Activated CD8-positive, alpha-beta T cell treated with anti-CD3 and anti-CD28 coated beads, Interleukin-2, amount 10 ng/mL, durations not matched to agents 7 days and 5 days (primary cell): ENCODE measurements around the gene ASTN2. TPM values are rescaled to one million over a fixed set of nuclear protein-coding genes. Genes with fewer than 3 reads are reported as not detected.

Source experiments
- ATAC-seq: fragments of 150-1000 bp; cut with Tn5 transposase; one replicate; pipeline ENCODE4 v1.10.0; 2021; ENCODE audit warnings: moderate library complexity
- CTCF ChIA-PET: fragments of 350-600 bp; sonication (Branson Sonifier 250); formaldehyde crosslinking; loops from one replicate; lab custom pipeline; 2021; ENCODE audit warnings: antibody characterized with exemption; lab: Charles Lee
- POLR2A ChIA-PET: fragments of 350-600 bp; sonication (Branson Sonifier 250); formaldehyde crosslinking; loops from one replicate; lab custom pipeline; 2021; ENCODE audit warnings: antibody characterized with exemption; lab: Charles Lee
- DNase-seq: peaks from one replicate; pipeline ENCODE4 v3.0.0-alpha.2; 2020
- H3K27ac Mint-ChIP-seq: one replicate; pipeline ENCODE4 v1.8.0; 2021; ENCODE audit warnings: mild to moderate bottlenecking, mixed read lengths
- H3K27me3 Mint-ChIP-seq: one replicate; pipeline ENCODE4 v1.8.0; 2021; ENCODE audit warnings: low read depth, mixed read lengths
- H3K36me3 Mint-ChIP-seq: one replicate; pipeline ENCODE4 v1.8.0; 2021; ENCODE audit warnings: low read depth, mixed read lengths
- H3K4me1 Mint-ChIP-seq: one replicate; pipeline ENCODE4 v1.8.0; 2021; ENCODE audit warnings: low read depth, mixed read lengths
- H3K4me3 Mint-ChIP-seq: one replicate; pipeline ENCODE4 v1.8.0; 2021; ENCODE audit warnings: mild to moderate bottlenecking, mixed read lengths
- H3K9me3 Mint-ChIP-seq: one replicate; pipeline ENCODE4 v1.8.0; 2022; ENCODE audit warnings: mixed read lengths; ENCODE audit not compliant: insufficient read depth
- total RNA-seq, 2 experiments: library from RNA; stranded (reverse); gene quantifications; one replicate each; pipeline ENCODE4 v1.2.3, GENCODE V29; 2021

ASTN2 gene
- total RNA-seq, 2 experiments from 2014 or later = 4.7 to 4.9 TPM

DNA sequence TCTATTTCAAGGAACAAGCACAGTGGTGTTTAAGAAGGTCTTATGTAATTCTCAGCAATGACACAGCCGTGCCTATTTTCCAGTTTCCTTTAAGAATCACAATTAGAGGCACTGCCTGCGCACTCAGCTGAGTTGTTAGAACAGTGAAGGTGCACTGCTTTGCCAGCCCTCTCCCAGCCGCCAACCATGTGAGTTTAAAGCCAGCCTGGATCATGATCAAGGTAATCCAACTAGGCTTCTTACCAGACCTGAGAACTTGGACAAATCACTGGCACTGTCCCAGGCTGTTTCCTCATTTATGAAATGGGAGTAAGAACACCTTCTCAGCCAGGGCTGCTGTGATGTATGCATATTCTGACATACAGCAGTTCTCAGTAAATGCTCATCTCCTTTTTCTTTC, 99.6 kb downstream of the ASTN2 start:
- DNase-seq = no peak
- CTCF ChIA-PET = no interaction called here
- POLR2A ChIA-PET = no interaction called here
- no peak for ATAC-seq
- Mint-ChIP-seq H3K36me3 (no peaks in the 10 kb centered on the region), H3K9me3 (no peaks in the 10 kb centered on the region), H3K4me3 (no peak overlapping the region), H3K27me3 (no peaks in the 10 kb centered on the region), H3K4me1 (no peaks in the 10 kb centered on the region), H3K27ac (no peak overlapping the region)

DNA sequence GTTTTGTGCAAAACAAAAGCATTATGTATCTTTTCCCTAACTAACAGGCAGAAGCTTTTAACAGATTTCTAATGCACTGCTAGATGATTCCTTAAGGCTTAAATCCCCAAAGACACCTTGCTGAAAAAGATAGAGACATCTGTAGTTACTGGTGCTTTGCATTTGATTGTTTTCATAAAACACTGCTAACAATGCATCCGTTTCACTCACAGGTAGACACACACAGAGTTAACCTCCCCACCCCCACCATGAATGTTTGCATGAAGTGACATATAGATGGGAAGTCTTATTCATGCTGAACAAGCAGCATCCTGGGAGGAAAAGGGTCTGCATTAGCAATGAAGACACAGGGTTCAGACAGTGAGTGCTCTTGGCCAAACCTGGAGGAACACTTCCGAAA, 100.9 kb downstream of the ASTN2 start:
- ATAC-seq = no peak
- Mint-ChIP-seq H3K4me1 (no peaks in the 10 kb centered on the region), H3K27me3 (no peaks in the 10 kb centered on the region), H3K4me3 (no peak overlapping the region), H3K36me3 (no peaks in the 10 kb centered on the region), H3K9me3 (no peaks in the 10 kb centered on the region), H3K27ac (no peak overlapping the region)
- ChIA-PET POLR2A (no interaction called here), CTCF (no interaction called here)
- DNase-seq = no peak

DNA sequence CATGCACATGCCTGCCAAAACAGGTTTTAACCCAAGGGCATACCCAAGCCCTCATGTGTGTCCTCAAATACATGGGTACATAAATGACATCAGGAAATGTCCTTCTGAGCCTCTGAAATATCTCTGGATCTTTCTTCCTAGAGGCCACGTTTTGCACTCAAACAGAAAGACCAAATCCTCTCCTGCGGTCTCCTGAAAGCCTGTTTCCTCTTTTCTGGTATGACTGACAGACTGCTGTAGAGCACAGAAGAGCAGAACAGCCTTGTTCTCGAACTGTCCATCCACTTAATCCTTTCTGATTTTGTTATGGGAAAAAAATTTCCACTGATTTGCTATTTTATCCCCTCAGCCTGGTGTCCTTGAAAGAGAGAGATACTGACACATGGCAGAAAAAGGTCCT, 107.2 kb downstream of the ASTN2 start:
- Mint-ChIP-seq H3K36me3 (no peaks in the 10 kb centered on the region), H3K4me1 (no peaks in the 10 kb centered on the region), H3K27me3 (no peaks in the 10 kb centered on the region), H3K9me3 (no peaks in the 10 kb centered on the region), H3K27ac (no peak overlapping the region), H3K4me3 (no peak overlapping the region)
- DNase-seq (no peak), ATAC-seq (no peak)
- ChIA-PET POLR2A (no interaction called here), CTCF (no interaction called here)

DNA sequence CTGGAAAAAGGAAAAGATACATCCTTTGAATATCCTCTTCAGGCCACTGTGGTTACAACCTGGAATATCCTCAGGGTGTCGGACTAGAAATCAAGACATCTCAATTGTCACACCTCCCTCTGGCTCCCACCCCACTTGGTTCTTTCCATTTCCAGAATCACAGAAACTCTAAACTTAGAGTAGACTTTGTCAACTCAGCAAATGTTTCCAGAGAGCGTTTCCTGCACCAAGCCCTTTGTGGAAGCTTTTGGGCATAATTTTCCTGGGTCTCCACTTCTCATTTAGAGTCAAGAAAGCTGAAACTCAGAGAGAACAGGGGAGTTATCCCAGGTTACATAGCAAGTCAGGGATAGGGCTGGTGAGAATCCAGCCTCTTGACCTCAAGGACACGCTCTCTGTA, 108.8 kb downstream of the ASTN2 start:
- H3K9me3 Mint-ChIP-seq = no peaks in the 10 kb centered on the region

DNA sequence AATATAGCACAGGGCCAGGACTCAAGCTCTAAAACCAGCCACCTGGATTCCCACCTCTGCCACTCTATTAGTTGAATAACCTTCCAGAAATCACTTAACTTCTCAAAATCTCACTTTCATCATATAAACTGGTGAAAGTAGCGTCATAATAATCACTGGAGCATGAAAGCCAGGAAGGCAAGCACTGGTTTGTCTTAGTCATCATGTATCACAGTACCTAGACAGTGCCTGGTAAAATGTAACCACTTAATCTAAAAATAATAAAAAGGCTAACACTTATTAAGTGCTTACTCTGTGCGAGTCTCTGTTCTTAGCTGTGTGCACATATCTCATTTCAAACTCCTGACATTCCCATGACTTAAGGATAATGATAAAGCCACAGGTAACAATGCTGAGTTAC, 109.4 kb downstream of the ASTN2 start:
- CTCF ChIA-PET = no interaction called here
- no peak overlapping the region for H3K27ac Mint-ChIP-seq
- ATAC-seq (no peak), DNase-seq (no peak)
- H3K4me1 Mint-ChIP-seq = no peaks in the 10 kb centered on the region
- no peaks in the 10 kb centered on the region for H3K27me3 Mint-ChIP-seq
- no peaks in the 10 kb centered on the region for H3K9me3 Mint-ChIP-seq
- H3K4me3 Mint-ChIP-seq = no peak overlapping the region
- H3K36me3 Mint-ChIP-seq = no peaks in the 10 kb centered on the region
- POLR2A ChIA-PET = no interaction called here

More for the DNA sequence above, 108.8 kb downstream of the ASTN2 start:
- H3K27me3 Mint-ChIP-seq = no peaks in the 10 kb centered on the region
- H3K27ac Mint-ChIP-seq = no peak overlapping the region
- H3K36me3 Mint-ChIP-seq = no peaks in the 10 kb centered on the region
- POLR2A ChIA-PET = no interaction called here
- no peak for ATAC-seq
- DNase-seq = no peak
- H3K4me3 Mint-ChIP-seq = no peak overlapping the region
- H3K4me1 Mint-ChIP-seq = no peaks in the 10 kb centered on the region
- CTCF ChIA-PET = no interaction called here

DNA sequence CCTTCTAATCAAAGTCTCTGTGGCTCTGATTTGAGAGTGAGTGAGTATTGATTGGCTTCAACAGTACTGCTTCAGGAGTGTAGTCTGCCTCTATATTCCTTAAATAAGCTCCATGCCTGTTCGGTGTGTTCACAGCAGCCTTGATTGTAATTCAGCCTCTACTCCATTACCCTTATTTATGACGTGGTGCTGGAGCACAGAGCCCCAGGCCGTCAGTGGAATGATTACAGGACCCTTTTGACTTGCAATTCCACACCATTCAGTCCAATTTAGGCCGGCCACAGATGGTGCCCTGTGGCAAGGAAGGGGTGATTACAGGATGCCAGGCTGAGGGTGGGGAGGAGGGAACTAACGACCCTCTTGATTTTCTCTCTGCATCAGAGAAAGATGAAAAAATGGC, 110.3 kb downstream of the ASTN2 start:
- Mint-ChIP-seq H3K36me3 (no peaks in the 10 kb centered on the region), H3K27me3 (no peaks in the 10 kb centered on the region), H3K4me1 (no peaks in the 10 kb centered on the region), H3K9me3 (no peaks in the 10 kb centered on the region), H3K4me3 (no peak overlapping the region), H3K27ac (no peak overlapping the region)
- CTCF ChIA-PET = no interaction called here
- DNase-seq (no peak), ATAC-seq (no peak)
- POLR2A ChIA-PET = no interaction called here

DNA sequence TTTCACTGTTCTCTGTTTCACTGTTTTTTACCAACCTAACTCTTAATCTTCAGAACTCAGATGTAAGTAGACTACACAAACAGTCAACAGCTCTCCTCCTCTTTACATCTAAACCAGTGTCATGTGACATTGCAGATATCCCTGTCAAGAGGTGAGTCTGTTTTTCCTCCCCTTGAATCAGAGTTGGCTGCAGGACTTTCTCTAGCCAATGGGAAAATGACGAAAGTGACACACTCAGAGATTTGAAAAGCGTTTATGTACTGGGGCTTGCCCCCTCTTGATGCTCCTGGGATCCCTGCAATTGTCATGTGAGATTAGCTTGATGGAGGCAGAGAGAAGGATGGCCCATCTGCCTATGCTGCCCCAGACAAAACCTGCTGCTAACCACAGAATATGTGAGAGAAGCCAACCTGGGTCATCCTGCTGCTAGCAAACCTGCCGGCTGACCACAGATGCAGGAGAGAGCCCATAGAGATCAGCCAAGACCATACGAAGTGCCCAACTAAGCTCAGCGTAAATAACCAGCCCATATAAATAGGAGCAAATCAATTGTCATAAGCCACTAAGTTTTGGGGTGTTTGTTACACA, 111.1 kb downstream of the ASTN2 start:
- Mint-ChIP-seq H3K27me3 (no peaks in the 10 kb centered on the region), H3K27ac (no peak overlapping the region), H3K36me3 (no peaks in the 10 kb centered on the region), H3K4me1 (no peaks in the 10 kb centered on the region), H3K4me3 (no peak overlapping the region), H3K9me3 (no peaks in the 10 kb centered on the region)
- ChIA-PET POLR2A (no interaction called here), CTCF (no interaction called here)
- DNase-seq (no peak), ATAC-seq (no peak)

DNA sequence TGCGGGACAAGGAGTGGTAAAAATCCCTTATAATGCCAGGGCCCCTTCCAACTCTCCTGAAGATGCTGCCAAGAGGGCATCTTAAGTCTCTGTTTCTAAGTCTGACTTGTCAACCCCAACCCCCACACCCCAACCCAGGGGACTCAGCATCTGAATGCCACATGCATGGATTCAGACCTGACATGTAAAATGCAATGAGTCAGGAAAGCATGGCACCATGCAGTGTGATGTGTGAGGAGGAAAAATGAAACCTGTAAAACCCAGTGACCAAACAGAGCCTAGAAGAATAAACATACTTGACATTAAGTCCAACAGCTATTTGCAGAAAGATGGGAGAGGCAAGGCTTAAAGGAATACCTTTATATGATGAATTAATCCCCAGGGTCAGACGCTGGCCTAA, 112.4 kb downstream of the ASTN2 start:
- DNase-seq = no peak
- H3K9me3 Mint-ChIP-seq = no peaks in the 10 kb centered on the region
- no peak overlapping the region for H3K4me3 Mint-ChIP-seq
- ATAC-seq = no peak
- no peaks in the 10 kb centered on the region for H3K27me3 Mint-ChIP-seq
- no peak overlapping the region for H3K27ac Mint-ChIP-seq
- H3K4me1 Mint-ChIP-seq = no peaks in the 10 kb centered on the region
- ChIA-PET POLR2A (no interaction called here), CTCF (no interaction called here)
- no peaks in the 10 kb centered on the region for H3K36me3 Mint-ChIP-seq

DNA sequence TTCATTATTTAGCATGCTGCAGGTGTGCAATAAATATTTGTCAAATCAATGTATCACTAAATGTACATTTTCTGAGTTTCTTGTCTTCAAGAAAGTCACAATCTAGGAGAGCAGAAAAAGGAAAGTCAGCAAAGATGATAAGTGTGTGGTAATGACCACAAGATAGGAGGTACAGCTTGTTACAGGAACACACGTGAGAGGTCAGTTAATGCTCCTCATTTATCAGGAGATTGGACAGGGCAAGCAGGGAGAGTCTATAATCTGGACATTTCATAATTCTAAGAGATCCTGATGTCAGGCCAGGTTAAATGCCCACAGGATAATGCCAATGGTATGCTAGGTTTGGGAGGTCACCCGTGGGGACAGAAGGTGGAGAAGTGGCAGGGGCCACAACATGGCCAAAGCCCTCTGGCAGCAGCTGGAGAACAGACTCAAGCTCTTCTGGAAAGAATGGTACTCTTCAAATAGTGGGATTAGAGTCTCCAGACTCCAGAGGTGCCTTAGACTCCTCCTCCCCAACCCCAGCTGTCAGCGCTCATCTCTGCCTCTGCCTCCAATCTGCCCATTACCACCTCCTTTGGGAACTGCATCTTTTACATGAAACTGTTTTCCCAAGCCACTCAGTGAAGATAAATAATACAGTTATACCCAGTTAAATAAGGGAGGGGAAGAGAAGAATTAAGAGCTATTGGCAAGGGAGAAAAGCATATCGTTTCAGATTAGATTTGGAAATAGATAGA, 114.3 kb downstream of the ASTN2 start:
- no peak for DNase-seq
- Mint-ChIP-seq H3K36me3 (no peaks in the 10 kb centered on the region), H3K9me3 (no peaks in the 10 kb centered on the region), H3K4me3 (no peak overlapping the region), H3K27ac (no peak overlapping the region), H3K4me1 (no peaks in the 10 kb centered on the region), H3K27me3 (no peaks in the 10 kb centered on the region)
- ATAC-seq = no peak
- POLR2A ChIA-PET = no interaction called here
- CTCF ChIA-PET = no interaction called here

DNA sequence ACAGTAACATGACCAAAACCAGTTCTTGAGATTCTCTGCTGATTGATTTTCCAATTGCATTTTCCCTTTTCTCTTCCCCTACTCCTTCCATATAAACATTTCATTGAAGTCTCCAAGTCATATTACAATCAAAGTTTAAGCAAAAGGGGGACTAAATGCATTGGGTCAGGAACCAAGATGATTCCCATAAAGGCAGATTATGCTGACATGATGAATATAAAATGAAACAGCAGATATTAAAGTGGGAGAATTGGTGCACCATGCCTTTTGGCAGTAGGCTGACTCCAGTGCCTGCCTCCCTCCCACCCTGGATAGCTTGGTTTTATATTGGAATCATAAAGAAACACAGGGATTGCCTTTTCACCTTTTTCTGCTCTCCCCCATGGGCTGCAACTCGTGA, 118.4 kb downstream of the ASTN2 start:
- H3K27ac Mint-ChIP-seq = no peak overlapping the region
- no peaks in the 10 kb centered on the region for H3K4me1 Mint-ChIP-seq
- H3K27me3 Mint-ChIP-seq = no peaks in the 10 kb centered on the region
- ATAC-seq (no peak), DNase-seq (no peak)
- ChIA-PET POLR2A (no interaction called here), CTCF (no interaction called here)
- no peak overlapping the region for H3K4me3 Mint-ChIP-seq
- no peaks in the 10 kb centered on the region for H3K9me3 Mint-ChIP-seq
- no peaks in the 10 kb centered on the region for H3K36me3 Mint-ChIP-seq

DNA sequence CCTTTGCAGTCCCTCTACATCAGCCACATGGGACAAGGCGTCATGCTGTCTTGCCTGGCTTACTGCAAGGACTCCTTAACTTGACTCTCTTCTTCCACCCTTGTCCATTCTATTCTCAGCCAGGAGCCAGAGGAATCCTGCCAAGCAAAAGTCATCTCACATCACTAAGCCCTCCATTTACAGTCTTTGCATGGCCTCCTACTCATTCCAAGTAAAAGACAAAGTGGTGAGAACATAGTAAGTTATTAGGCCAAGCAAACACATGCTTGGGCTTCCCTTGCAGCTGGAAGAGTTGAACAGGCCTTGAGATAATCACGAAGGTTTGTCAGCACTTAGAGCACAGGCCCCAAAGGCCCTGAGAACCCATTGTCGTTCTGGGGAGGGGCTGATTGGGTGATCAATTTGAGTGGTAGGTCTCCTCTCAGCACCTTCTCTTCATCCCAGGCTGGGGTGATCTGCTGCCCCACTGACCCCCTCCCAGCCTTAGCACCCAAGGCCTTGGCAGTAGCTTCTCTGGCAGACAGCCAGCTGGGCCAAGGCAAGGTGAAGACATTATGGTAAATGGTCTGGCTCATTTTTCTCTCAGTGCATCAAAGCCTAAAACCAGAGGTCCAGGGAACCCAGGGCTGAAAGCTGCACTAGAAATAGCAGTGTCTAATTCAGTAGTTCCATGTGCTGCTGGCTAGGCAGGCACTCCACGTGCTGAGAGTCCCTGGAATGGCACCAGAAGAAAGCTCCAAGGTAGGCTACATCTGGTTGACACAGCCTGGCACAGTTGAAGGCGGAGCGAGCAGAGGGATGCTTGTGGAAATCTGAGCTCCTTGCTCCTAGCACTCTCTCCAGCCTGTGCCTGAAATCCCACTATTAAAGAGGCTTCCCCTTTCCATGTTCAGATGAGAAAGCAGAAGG, 121.4 kb downstream of the ASTN2 start:
- DNase-seq (no peak), ATAC-seq (no peak)
- ChIA-PET CTCF (no interaction called here), POLR2A (no interaction called here)
- Mint-ChIP-seq H3K4me3 (no peak overlapping the region), H3K27me3 (no peaks in the 10 kb centered on the region), H3K9me3 (no peaks in the 10 kb centered on the region), H3K27ac (no peak overlapping the region), H3K36me3 (no peaks in the 10 kb centered on the region), H3K4me1 (no peaks in the 10 kb centered on the region)
